B cell (primary cell): ENCODE results near the gene SLIT3.

Experiments used
- EZH2 ChIP-seq: IDR thresholded peaks from 2 replicates; pipeline ENCODE4 v1.6.1; 2012; ENCODE audit warnings: borderline replicate concordance, low read depth, mild to moderate bottlenecking, moderate library complexity, low read length; ENCODE audit not compliant: insufficient read depth, poor library complexity, severe bottlenecking
- TF ChIP-seq, protein P1 (sequence below): fragments of 200-600 bp; IDR thresholded peaks from one replicate; pipeline ENCODE4 v1.8.0; 2022; ENCODE audit warnings: antibody characterized with exemption, mild to moderate bottlenecking

DNA sequence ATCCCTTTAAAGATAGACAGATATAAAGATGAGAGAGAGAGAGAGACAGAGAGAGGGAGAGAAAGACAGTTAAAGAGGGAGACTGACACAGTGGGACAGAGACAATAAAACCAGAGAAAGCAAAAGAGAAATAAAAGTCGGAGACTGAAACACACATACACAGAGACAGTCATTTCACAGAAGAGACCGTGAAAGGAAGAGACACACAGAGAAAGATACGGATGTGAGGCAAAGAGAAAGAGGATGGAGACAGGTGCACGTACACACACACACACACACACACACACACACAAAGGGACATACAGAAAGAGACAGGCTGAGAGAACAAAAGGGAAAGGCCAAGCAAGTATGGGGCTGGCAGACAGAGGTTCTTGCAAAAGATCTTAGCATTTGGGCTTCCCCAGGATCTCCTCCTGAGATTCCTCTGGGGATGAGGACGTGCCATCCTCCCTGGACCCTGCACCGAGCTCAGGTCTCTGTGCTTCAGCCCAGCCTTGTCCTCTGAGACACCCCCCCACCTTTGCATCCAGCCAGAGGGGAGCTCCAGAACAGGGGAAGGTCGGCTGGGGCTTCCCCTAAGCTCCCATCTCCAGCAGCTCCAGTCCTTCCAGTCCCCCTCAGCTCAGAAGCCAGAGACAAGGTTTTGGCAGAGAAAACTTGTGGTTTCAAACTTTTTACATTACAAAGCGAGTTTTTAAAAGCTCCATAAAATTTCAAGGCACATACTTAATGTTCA is 403.4 kb downstream of the SLIT3 start:
- TF ChIP-seq, protein P1, sequence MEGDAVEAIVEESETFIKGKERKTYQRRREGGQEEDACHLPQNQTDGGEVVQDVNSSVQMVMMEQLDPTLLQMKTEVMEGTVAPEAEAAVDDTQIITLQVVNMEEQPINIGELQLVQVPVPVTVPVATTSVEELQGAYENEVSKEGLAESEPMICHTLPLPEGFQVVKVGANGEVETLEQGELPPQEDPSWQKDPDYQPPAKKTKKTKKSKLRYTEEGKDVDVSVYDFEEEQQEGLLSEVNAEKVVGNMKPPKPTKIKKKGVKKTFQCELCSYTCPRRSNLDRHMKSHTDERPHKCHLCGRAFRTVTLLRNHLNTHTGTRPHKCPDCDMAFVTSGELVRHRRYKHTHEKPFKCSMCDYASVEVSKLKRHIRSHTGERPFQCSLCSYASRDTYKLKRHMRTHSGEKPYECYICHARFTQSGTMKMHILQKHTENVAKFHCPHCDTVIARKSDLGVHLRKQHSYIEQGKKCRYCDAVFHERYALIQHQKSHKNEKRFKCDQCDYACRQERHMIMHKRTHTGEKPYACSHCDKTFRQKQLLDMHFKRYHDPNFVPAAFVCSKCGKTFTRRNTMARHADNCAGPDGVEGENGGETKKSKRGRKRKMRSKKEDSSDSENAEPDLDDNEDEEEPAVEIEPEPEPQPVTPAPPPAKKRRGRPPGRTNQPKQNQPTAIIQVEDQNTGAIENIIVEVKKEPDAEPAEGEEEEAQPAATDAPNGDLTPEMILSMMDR = no peak
- no peak for TF ChIP-seq EZH2
